Mucosa of rectum (tissue), 2 donors: ENCODE data around the gene PPIL1.

Experiments used
- H3K27ac ChIP-seq, 2 donors: one replicate each; pipeline ENCODE4 v1.7.0; 2013; ENCODE audit warnings: inconsistent platforms in 2 of 2, low read depth in 2 of 2, low read length in 2 of 2
- H3K27me3 ChIP-seq, 2 donors: one replicate each; pipeline ENCODE4 v1.7.0; 2013; ENCODE audit warnings: low read length in 2 of 2; ENCODE audit not compliant: control insufficient read depth in 2 of 2, insufficient read depth in 2 of 2
- H3K36me3 ChIP-seq, 2 donors: one replicate each; pipeline ENCODE4 v1.7.0; 2013; ENCODE audit warnings: low read length in 2 of 2; ENCODE audit not compliant: control insufficient read depth in 2 of 2, insufficient read depth in 2 of 2
- H3K4me1 ChIP-seq, 2 donors: one replicate each; pipeline ENCODE4 v1.7.0; 2013; ENCODE audit warnings: low read length in 2 of 2, mild to moderate bottlenecking in 1 of 2; ENCODE audit not compliant: control insufficient read depth in 2 of 2, insufficient read depth in 2 of 2
- H3K4me3 ChIP-seq, 2 donors: one replicate each; pipeline ENCODE4 v1.7.0; 2013; ENCODE audit warnings: low read length in 2 of 2
- H3K9ac ChIP-seq, 2 donors: one replicate each; pipeline ENCODE4 v1.7.0; 2013; ENCODE audit warnings: low read length in 2 of 2, low read depth in 1 of 2, mild to moderate bottlenecking in 1 of 2
- H3K9me3 ChIP-seq, 2 donors: one replicate each; pipeline ENCODE4 v1.7.0; 2013; ENCODE audit warnings: low read length in 2 of 2; ENCODE audit not compliant: control insufficient read depth in 2 of 2
- donor health status: healthy.
- donor health status: Normal muscosa, but diverticular disease.

The PPIL1 gene

GRCh38 chr6:36874443-36875249 is at the start of gene PPIL1:
Gene PPIL1 (minus strand): TSS chr6:36874803. CDS start chr6:36874772, 31 bp downstream.
- no peaks in the 10 kb centered on the region for H3K27me3 ChIP-seq
- peak within 1 kb of the TSS; percentile 90 to 99 for H3K9ac ChIP-seq
- no peaks in the 10 kb centered on the region for H3K36me3 ChIP-seq
- H3K4me1 ChIP-seq = peaks cover 5 to 15% of the 10 kb centered on the region in 2 donors
- peak within 1 kb of the TSS; percentile 90 to 100 for H3K4me3 ChIP-seq
- peak within 1 kb of the TSS; percentile 81 to 87 for H3K27ac ChIP-seq
- H3K9me3 ChIP-seq = no peaks in the 10 kb centered on the region

- H3K36me3 ChIP-seq = peaks cover 14 to 43% of the 10 kb centered on the region in 2 donors
- H3K27me3 ChIP-seq = no peaks in the 10 kb centered on the region
- no peak overlapping the region for H3K27ac ChIP-seq
- H3K4me3 ChIP-seq = no peak overlapping the region
- H3K9ac ChIP-seq = no peak overlapping the region
- no peaks in the 10 kb centered on the region for H3K9me3 ChIP-seq
- peaks cover 7 to 14% of the 10 kb centered on the region in 2 donors for H3K4me1 ChIP-seq
Measured at GRCh38 chr6:36924131-36924530, 49.5 kb upstream of the PPIL1 start.

- no peak overlapping the region for H3K27ac ChIP-seq
- H3K9me3 ChIP-seq = no peaks in the 10 kb centered on the region
- H3K4me1 ChIP-seq = no peaks in the 10 kb centered on the region
- no peaks in the 10 kb centered on the region for H3K27me3 ChIP-seq
- no peak overlapping the region for H3K4me3 ChIP-seq
- peaks cover 20 to 60% of the 10 kb centered on the region in 2 donors for H3K36me3 ChIP-seq
- no peak overlapping the region for H3K9ac ChIP-seq
Measured at GRCh38 chr6:36920546-36920945, 45.9 kb upstream of the PPIL1 start.

- no peaks in the 10 kb centered on the region for H3K4me1 ChIP-seq
- peaks cover 24 to 61% of the 10 kb centered on the region in 2 donors for H3K36me3 ChIP-seq
- no peaks in the 10 kb centered on the region for H3K27me3 ChIP-seq
- no peaks in the 10 kb centered on the region for H3K9me3 ChIP-seq
- no peak overlapping the region for H3K4me3 ChIP-seq
- no peak overlapping the region for H3K27ac ChIP-seq
- no peak overlapping the region for H3K9ac ChIP-seq
Measured at GRCh38 chr6:36920049-36920448, 45.4 kb upstream of the PPIL1 start.

- H3K27ac ChIP-seq = peak overlapping the region; percentile 3 to 38
- no peaks in the 10 kb centered on the region for H3K27me3 ChIP-seq
- H3K9me3 ChIP-seq = no peaks in the 10 kb centered on the region
- peaks cover 28 to 44% of the 10 kb centered on the region in 2 donors for H3K36me3 ChIP-seq
- H3K4me3 ChIP-seq = no peak overlapping the region
- no peak overlapping the region for H3K9ac ChIP-seq
- H3K4me1 ChIP-seq = peaks cover 0 to 14% of the 10 kb centered on the region in 2 donors
Measured at GRCh38 chr6:36917541-36918193, 43.1 kb upstream of the PPIL1 start.

- Histone ChIP-seq H3K4me1 (peaks cover 0 to 14% of the 10 kb centered on the region in 2 donors), H3K9me3 (no peaks in the 10 kb centered on the region), H3K36me3 (peaks cover 27 to 38% of the 10 kb centered on the region in 2 donors), H3K9ac (no peak overlapping the region), H3K27ac (no peak overlapping the region), H3K4me3 (no peak overlapping the region), H3K27me3 (no peaks in the 10 kb centered on the region)
Measured at GRCh38 chr6:36916126-36916525, 41.5 kb upstream of the PPIL1 start.

- Histone ChIP-seq H3K27me3 (no peaks in the 10 kb centered on the region), H3K4me1 (peaks cover 0 to 14% of the 10 kb centered on the region in 2 donors), H3K27ac (no peak overlapping the region), H3K36me3 (peaks cover 27 to 37% of the 10 kb centered on the region in 2 donors), H3K4me3 (no peak overlapping the region), H3K9me3 (no peaks in the 10 kb centered on the region), H3K9ac (no peak overlapping the region)
Measured at GRCh38 chr6:36915599-36915998, 41.0 kb upstream of the PPIL1 start.

GRCh38 chr6:36914227-36914794 is 39.7 kb upstream of the PPIL1 start:
- peaks cover 22 to 27% of the 10 kb centered on the region in 2 donors for H3K36me3 ChIP-seq
- H3K9ac ChIP-seq = no peak overlapping the region
- peaks cover 0 to 14% of the 10 kb centered on the region in 2 donors for H3K4me1 ChIP-seq
- H3K9me3 ChIP-seq = no peaks in the 10 kb centered on the region
- H3K27me3 ChIP-seq = no peaks in the 10 kb centered on the region
- peak overlapping the region in 1 of 2 donors; percentile 48 for H3K27ac ChIP-seq
- no peak overlapping the region for H3K4me3 ChIP-seq

GRCh38 chr6:36913082-36913481 is 38.5 kb upstream of the PPIL1 start:
- Histone ChIP-seq H3K36me3 (peaks cover 20 to 26% of the 10 kb centered on the region in 2 donors), H3K4me1 (peaks cover 0 to 14% of the 10 kb centered on the region in 2 donors)

GRCh38 chr6:36912586-36912985 is 38.0 kb upstream of the PPIL1 start:
- no peak overlapping the region for H3K27ac ChIP-seq
- peaks cover 20 to 29% of the 10 kb centered on the region in 2 donors for H3K36me3 ChIP-seq
- H3K9ac ChIP-seq = no peak overlapping the region

More at GRCh38 chr6:36913082-36913481, 38.5 kb upstream of the PPIL1 start:
- H3K27me3 ChIP-seq = no peaks in the 10 kb centered on the region
- no peaks in the 10 kb centered on the region for H3K9me3 ChIP-seq
- H3K4me3 ChIP-seq = no peak overlapping the region
- no peak overlapping the region for H3K27ac ChIP-seq
- H3K9ac ChIP-seq = no peak overlapping the region

More at GRCh38 chr6:36912586-36912985, 38.0 kb upstream of the PPIL1 start:
- H3K9me3 ChIP-seq = no peaks in the 10 kb centered on the region
- H3K4me1 ChIP-seq = peaks cover 0 to 14% of the 10 kb centered on the region in 2 donors
- no peak overlapping the region for H3K4me3 ChIP-seq
- H3K27me3 ChIP-seq = no peaks in the 10 kb centered on the region
